T-helper 1 cell treated with Interleukin-12 subunit alpha and Interleukin-12 subunit beta and Interleukin-4 antibody, amounts not matched to agents 30 ng/mL and 1 ng/mL, for 36 hours (primary cell): ENCODE results near the gene DOCK8. TPM values are rescaled to one million over a fixed set of nuclear protein-coding genes. Genes with fewer than 3 reads are reported as not detected.

Experiments
- intact Hi-C: fragments of 100-400 bp; cut with micrococcal nuclease; formaldehyde crosslinking; loops from one replicate; pipeline ENCODE4 v1.15.1; 2024
- total RNA-seq: library from RNA; stranded (reverse); gene quantifications from 2 replicates; pipeline ENCODE4 v1.2.3, GENCODE V29; 2022

DOCK8 gene
- total RNA-seq, 1 donor from 2014 or later = 274 TPM

DNA sequence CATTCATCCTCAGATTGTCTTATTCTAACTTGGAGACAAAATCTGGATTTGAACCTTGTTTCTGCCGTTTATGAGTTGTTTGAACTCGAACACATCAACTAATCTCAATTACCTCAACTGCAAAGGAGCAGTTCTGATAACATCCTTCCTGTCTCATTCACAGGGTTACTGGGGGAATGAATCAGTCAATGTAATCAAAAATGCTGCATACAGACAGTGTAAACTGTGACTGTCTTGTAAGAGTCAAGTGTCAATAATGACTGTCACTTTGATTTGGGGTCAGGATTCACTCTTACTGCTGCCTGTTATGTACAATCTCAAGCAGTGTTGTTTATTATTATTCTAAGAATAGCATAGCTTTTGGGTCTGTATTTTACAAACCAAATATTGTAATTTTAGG lies 273.8 kb downstream of the DOCK8 start:
- intact Hi-C loops = no loop called here

DNA sequence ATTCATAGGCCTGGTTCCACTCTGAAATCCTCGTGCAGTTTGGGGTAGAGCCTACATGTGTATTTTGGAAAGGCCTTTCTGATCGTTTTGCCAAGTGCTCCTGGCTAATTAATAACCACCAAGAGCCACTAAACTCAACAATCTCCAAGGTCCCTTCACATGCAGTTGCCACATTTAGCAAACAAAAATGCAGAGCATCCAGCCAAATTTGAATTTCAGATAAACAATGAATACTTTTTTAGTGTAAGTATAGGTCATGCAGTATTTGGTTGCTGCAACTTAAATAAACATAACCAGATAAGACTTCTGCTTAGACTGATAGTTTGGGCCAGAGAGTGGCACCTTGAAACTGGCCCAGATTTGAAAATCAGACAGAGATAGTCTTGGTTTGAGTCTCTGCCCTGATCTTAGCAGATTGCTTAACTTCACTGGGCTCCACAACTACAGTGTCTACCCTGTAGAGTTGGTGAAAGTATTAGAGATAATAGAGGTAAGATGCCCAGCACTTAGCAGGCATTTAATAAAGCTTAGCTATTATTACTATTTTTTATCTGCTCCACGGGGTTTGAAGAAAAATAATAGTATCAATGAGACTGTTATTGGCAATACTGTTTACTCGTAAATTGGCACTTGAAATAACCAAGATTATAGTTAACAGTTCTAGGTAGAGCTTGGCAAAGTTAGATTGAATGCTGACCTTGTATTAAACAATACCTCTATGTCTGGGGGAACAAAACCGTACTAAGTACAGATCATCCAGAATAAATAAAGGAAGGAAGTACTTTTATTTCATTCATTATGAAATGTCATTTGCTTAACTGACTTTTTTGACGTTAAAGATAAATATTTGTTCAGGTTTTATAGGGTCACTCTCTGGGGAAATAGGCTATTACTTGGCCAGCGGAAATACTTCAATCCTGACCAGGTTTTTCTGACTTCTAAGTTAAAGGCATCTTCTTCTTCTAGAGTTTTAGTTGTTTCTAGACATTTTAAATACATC lies 274.8 kb downstream of the DOCK8 start:
- intact Hi-C loops = no loop called here

DNA sequence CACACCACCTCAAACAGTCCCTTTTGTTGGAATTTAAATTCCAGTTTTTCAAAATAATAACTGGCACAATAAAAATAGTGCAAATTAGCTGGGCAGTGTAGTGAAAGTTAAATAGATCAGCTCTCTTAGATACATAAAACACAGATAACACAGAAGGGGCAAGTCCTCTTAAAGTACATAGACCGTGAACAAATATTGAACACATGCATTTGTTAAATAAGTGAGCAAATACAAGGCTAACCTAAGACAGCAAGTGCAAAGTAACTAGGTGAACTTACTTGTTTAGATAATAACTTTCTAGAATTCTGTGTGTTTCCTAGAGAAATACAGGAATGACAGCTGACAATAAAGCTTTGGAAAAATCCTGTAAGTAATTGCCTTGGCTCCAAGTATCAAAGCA lies 280.1 kb downstream of the DOCK8 start:
- intact Hi-C loops = no loop called here

DNA sequence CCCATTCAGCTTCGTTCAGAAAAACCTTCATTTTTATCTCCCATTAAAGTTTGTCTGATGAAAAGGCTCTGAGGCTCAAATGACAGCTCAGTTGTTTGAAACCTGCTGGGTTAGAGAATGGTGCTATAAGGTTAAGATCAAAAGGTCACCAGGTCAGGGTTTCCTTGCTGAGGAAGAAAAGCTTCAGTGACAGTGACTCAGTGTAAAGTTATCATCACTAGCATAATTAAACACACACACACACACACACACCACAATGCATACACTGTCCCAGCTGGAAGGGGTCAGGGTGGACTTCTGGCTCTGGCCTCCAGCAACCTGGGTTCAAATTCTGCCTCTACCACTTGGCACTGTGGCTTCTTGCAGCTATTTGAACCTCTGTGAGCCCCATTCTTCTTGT lies 281.1 kb downstream of the DOCK8 start:
- intact Hi-C loops = no loop called here

DNA sequence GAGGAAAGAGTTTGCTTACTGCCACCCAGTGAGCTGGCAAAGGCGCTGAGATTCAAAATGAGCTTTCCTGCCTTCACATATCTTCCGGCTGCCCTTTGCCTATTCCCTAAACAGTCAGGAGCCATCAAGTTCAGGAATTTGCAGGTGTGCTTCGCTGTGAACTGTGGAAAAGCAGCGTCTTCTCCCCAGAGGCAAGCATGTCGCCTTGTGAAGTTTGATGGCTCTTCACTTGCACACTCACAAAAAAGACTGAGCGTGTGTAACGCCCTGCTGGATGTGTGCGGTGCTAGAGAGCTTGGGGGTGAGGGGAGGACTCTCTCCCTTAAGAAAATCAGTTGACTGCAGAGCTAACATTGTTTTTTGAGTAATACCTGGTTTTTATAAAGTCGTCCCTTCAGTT lies 288.7 kb downstream of the DOCK8 start:
- intact Hi-C loops = loop anchor here (5.0 to 10.0 kb wide), 2 partner anchors 201 to 1514 kb away; partner anchors contain the start of gene SMARCA2

DNA sequence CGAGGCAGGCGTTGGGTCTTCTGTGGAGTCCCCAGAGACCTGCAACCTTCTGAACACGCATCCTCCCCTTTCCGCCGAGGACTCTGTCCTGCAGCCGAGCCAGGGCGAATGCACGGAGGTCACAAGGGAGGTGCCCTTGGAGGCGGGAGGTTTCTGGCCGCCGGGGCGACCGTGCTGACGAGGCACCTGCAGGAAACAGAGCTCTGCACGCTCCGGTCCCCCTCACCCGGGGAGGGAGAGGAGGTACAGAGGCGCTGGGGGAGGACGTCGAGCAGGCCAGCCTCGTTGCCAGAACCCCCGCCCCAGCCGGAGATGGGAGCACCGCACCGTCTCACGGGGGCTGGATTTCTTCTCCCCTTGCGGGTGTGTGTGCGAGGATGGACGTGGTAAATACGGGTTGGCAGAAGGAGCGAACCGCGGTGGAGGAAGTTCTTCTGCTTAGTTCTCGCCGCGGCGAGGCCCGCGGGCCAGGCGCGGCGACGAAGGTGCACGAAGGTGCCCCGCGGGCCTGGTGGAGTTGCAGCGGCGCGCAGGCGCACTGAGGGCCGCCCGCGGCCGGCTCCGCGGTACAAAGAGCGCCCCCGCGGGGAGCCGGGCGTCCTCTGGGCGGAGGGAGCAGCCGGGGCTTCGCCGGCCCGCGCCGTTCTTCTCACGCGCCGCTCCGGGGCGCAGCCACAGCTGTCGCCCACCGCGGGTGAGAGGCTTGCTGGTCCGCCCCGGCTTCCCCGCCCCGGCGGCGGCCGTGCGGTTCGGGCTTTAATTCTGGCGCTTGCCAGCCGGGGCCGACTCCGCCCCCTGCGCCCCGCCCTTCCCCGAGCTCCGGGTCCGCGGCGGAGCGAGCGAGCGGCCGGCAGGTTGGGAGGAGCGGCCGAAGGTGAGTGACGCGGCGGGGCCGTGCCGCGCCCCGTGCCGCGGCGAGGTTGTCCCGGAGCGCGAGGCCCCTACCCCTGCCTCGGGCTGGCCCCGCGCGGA lies 289.5 kb downstream of the DOCK8 start, which contains the start of gene KANK1:
Gene KANK1, plus strand, starts transcription at position 815 of the 972 bp plus-strand sequence.
- intact Hi-C loops = loop anchor here (1.0 to 10.0 kb wide), 4 partner anchors 34 to 1513 kb away; partner anchors contain the start of gene SMARCA2

DNA sequence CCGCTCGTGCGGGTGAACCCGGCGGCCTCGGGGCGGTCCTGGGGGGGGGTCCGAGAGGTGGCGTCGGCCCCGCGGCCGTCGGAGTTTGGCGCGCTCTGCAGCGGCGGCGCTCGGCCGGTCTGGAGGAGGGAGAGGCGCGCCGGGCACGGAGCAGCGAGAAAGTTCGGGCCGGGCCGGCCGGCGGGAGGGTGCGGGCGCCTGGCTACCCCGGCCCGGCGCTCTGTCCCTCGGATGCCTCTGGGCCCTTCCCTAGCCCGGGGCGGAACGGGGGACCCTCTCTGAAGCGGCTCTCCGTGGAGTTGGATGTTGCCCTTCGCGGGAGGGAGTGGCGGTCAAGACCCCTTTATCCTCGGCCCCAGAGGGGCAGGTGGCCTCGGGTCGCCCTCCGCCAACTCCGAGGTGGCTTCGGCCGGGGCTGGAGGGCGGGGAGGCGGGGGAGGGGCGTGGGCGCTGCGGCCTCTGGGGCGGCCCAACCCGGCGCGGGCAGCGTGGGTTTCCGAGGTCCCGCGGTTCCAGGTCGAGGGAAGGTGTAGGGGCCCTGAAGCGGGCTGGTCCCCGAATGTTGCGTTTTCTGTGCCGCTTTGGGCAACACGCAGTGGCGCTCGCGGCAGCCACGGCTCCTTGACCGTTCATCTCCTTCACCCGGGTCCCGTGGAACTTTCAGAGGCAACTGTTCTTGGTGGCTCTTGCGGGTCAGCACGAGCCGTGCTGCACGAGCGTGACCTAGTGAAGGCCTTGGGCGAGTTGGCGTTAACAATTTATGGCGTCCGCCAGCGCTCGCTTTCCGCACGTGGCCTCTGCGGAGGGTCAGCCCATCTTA lies 290.5 kb downstream of the DOCK8 start:
- intact Hi-C loops = loop anchor here (1.0 to 10.0 kb wide), 4 partner anchors 35 to 1512 kb away; partner anchors contain the start of gene SMARCA2

DNA sequence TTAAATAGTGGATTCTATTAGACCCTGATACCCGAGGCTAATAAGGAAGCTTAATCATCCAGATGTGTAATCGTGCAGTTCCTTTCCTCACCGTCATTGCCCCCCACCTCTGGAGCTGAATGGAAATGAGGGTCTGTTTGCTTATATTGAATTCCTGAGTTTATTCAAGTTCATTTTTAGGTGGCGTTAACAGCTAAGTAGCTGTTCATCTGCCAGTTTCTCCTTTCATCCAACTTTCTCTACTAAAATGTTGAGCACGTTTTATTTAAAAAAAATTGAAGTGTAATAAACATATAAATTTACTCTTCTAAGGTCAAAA lies 291.0 kb downstream of the DOCK8 start:
- intact Hi-C loops = loop anchor here (10.0 kb wide), 1 partner anchor 199 kb away; no protein-coding TSS in a partner anchor

DNA sequence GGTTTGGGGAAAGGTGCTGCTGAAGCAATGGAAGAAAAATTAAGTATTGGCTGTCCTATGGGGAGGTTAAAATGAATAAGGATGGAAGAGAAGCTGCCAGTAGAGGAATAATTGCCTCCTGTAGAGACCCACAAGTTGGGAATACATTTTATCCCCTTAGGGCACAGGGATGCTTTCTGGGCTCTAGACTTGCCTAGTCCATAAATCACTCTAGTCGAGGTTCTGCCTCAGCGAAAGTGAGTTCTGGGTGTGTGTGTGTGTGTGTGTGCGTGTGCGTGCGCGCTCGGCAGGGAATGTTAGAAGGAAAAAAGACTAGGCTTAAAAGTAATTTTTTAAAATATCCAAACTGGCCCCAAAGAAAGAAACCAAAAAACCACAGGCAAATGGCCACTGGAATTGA lies 291.6 kb downstream of the DOCK8 start:
- intact Hi-C loops = loop anchor here (10.0 kb wide), 1 partner anchor 199 kb away; no protein-coding TSS in a partner anchor

DNA sequence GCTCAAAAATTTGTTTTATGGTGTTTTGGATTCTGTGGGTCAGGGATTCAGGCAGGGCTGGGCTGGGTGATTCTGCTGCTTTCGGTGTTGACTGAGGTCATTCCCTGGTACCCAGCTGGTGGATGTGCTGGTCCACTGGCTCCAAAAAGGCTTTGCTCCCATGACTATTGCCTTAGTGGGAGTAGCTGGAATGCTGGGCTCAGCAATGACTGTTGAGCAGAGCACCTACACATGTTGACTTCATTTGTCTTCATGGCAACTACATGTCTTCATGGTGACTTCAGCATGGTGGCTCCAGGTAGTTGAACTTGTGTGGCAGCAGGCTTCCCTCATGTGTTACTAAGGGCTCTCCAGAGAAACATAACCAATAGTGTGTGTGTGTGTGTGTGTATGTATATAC lies 297.2 kb downstream of the DOCK8 start:
- intact Hi-C loops = no loop called here

DNA sequence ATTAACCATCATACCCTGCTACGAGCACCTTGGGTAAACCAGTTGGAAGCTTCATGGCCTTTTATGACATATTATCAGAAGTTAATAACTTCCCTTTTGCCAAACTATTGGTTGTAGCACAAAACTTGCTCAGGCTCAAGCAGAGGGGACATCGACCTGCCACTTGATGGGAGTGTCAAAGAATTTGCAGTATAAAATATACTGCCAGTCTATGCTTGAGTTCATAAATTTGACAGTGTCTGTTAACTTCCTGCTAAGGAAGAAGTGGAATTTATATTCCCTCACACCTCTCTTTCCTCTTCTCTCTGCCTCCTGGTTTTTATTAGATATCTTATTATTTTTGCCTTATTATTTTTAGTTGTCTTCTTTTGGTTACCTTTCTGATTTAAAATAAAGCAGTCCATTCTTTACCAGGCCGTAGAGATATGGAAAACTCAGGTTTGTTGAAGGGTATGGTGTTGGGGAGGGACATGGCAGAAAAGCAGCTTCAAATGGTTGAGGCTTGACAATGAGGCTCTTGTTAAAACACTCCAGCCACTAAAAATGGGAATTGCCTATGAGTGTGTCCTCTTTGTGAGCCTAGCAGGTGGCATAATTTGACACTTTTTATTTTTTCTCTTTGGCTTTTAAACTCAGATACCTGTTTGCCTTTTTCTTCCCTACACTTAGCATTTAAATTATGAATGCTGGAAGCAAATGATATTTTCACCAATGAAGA lies 298.0 kb downstream of the DOCK8 start:
- intact Hi-C loops = no loop called here

Other genes with a start within 250 kb of the DOCK8 start
- gene WASHC1, start 185.4 kb upstream of the DOCK8 start, total RNA-seq = 20.3 and 22.0 TPM in 2 replicates
- gene FOXD4, start 96.4 kb upstream of the DOCK8 start, total RNA-seq = 0.20 TPM in 1 of 2 replicates, not detected in the other
- 20.0 and 21.1 TPM in 2 replicates for gene ZNG1A, start 35.8 kb upstream of the DOCK8 start, total RNA-seq